Cardiac fibroblast (primary cell): ENCODE data around the gene RFX8.
"Not testable (repeated sequence)": the region's sequence is repeated elsewhere in the genome, so short reads cannot be mapped to it uniquely, and the experiment has no call there.

Experiments
- DNase-seq, 2 donors: peaks; one replicate each; pipeline versions ENCODE4 v3.0.0 to v3.0.0-alpha.2; 2010; ENCODE audit warnings: low read depth in 2 of 2
- H3K4me3 ChIP-seq, 2 donors: replicated peaks in 1 of 2; 1 replicate in 1 of 2; 2 replicates in 1 of 2; pipeline ENCODE4 v1.5.1; 2011; ENCODE audit warnings: low read depth in 2 of 2, low read length in 2 of 2, mild to moderate bottlenecking in 2 of 2, moderate library complexity in 1 of 2
- CTCF ChIP-seq: IDR thresholded peaks from one replicate; pipeline ENCODE4 v1.5.1; 2011; ENCODE audit warnings: low read depth, mild to moderate bottlenecking, low read length, inconsistent platforms

Gene RFX8

GRCh38 chr2:101466426-101466825, 8.5 kb downstream of the RFX8 start:
- DNase-seq: peak in 1 of 2 donors; percentile 41
- no peak overlapping the region for H3K4me3 ChIP-seq
- TF ChIP-seq CTCF: no peak

GRCh38 chr2:101464841-101465240, 10.1 kb downstream of the RFX8 start:
- TF ChIP-seq CTCF: no peak
- peak in 1 of 2 donors; percentile 79 for DNase-seq
- H3K4me3 ChIP-seq: no peak overlapping the region

DNA sequence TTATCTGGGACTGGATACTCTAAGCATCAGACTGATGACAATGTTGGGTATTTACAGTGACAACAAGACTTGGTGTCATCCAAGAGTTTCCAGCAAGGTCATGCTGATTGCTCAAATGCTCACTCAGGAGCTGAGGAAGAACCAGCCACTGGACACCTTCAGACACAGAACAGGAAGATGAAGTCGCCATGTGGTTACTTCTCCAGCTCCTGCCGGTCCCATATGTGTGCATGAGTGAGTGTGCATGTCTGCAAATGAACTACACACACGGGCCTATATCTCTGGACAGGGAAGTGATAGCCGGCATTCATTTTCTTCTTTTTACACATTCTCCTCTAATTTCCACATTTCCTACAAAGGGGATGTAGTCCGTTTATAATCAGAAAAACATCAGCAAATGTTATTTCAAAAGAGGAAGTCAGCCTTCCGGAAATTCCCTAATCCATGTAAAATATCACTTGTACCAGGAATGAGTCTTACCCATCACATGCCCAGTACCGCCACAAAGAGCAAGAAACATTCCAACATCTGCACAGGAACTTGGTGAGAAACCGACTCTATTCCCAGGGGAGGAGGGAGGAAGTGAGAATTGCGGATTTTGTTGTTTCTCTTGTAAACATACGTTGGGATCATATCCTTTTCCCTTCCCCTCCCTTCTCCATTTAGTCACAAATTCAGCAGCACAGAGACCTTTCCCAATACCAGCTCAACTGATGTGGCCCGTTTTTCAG, 10.8 kb downstream of the RFX8 start:
- TF ChIP-seq CTCF: no peak
- H3K4me3 ChIP-seq: no peak overlapping the region
- DNase-seq: peak; percentile 98 to 99

GRCh38 chr2:101463421-101463820, 11.5 kb downstream of the RFX8 start:
- no peak overlapping the region for H3K4me3 ChIP-seq

DNA sequence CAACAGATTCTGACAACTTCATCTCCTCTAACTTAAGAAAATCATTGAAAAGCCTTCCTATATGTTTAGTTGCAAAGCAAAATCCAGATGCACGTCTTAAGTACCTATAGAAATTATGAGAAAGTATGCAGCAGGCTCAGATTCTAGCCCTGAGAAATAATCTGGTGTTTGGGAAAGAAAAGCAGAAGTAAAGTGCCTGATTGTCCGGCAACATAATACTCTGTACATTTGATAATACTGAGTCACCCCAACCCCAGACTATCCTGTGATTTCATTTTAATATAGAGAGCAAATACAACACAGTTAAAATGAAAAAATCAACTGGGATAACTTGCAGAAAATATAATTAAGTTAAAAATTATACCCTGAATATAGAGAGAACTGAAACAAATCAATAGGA, 13.5 kb downstream of the RFX8 start:
- DNase-seq: no peak
- TF ChIP-seq CTCF: no peak
- H3K4me3 ChIP-seq: no peak overlapping the region

More at GRCh38 chr2:101463421-101463820, 11.5 kb downstream of the RFX8 start:
- TF ChIP-seq CTCF: no peak
- DNase-seq: no peak

- not testable (repeated sequence) for H3K4me3 ChIP-seq, DNase-seq
These were observed 20.5 kb downstream of the RFX8 start for GRCh38 chr2:101454408-101454807.

DNA sequence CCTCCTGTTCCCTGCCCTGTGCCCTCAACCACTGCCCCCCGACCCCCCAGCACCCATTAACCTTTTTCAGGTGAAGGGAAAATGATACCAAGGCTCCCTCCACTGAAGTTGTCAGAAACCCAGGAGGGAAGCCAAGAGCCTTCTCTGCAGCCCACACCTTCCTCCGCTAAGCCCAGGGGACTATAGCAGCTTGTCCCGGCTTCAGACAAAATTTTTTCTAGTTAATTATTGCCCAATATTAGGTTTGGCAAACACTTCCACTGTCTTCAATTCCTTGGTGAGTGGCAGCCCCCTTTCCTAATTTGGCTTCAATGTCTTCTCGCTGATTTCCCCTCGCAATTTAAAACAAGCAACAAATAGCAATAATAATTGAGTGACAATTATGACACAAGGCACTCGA, 23.9 kb downstream of the RFX8 start:
- H3K4me3 ChIP-seq: no peak overlapping the region
- no peak for DNase-seq
- no peak for TF ChIP-seq CTCF
